Measurements from ENCODE around the gene DAND5.

DNA sequence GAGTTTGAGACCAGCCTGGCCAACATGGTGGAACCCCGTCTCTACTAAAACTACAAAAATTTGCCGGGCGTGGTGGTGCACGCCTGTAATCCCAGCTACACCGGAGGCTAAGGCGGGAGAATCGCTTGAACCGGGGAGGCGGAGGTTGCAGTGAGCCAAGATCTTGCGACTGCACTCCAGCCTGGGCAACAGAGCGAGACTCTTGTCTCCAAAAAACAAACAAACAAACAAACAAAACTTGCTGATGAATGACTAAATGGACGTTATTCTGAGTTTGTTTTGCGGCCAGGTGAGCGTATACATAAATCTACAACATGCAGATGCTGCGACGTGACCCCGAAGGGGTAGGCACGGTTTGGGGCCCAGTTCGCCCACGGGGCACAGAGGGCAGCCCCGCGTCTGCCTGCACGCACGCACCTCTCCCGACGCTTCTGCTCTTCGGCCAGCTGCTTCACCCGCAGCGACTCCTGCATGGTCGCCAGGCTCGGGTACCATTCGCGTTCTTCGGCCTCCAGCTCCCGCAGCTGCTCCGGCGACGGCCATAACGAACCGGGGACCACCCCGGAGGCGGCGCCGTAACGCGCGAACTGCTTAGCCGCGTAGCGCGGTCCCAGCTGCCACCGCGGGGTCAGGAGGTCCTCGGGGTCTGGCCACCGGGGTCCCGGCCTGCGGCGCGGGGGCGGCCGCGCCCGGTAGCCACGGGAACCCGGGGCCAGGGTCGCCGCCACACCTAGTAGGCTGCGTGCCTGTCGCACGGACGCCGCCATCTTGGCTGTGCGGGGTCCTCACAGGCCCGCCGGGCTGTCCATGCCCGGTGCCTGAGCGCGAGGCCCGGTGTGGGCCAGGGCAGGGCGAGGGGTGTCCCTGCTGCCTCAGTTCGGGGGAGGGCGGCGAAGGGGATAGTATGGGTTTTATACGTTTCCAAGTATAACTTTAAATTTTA lies 12.7 kb upstream of the DAND5 start, which contains the start of gene GADD45GIP1:
- TF ChIP-seq, protein P1, sequence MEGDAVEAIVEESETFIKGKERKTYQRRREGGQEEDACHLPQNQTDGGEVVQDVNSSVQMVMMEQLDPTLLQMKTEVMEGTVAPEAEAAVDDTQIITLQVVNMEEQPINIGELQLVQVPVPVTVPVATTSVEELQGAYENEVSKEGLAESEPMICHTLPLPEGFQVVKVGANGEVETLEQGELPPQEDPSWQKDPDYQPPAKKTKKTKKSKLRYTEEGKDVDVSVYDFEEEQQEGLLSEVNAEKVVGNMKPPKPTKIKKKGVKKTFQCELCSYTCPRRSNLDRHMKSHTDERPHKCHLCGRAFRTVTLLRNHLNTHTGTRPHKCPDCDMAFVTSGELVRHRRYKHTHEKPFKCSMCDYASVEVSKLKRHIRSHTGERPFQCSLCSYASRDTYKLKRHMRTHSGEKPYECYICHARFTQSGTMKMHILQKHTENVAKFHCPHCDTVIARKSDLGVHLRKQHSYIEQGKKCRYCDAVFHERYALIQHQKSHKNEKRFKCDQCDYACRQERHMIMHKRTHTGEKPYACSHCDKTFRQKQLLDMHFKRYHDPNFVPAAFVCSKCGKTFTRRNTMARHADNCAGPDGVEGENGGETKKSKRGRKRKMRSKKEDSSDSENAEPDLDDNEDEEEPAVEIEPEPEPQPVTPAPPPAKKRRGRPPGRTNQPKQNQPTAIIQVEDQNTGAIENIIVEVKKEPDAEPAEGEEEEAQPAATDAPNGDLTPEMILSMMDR (IDR thresholded peaks at IDR 0.05): no peak
- no peak for TF ChIP-seq EZH2 (IDR thresholded peaks at IDR 0.05; ENCODE audit: borderline replicate concordance, insufficient read depth, low read depth, low read length, poor library complexity, severe bottlenecking)

Data from B cell (primary cell).